ENCODE results near the gene RASGRF1.

DNA sequence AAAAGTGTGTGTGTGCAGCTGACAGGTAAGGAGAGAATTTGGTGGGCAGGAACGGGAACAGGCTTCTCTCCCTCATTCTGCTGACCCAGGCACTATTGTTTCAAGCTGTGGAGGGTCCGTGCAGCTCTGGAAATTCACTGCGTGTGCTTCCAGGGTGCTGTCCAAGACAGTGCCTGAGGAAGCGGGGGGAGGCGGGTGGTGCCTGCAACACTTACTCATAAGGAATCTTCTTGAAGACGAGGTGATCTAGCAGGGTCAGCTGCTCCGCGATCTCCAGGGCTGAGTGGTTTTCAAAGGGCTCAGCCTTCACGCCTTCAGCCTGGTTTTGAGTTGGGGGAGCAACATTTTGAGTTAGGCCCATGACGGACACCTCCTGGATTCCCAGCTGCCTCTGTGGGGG lies 99.1 kb downstream of the RASGRF1 start:
- TF ChIP-seq ZC3H10 (CRISPR knock-in tag; IDR thresholded peaks at IDR 0.05) (no peak), RARB (CRISPR knock-in tag; IDR thresholded peaks at IDR 0.05) (no peak), PATZ1 (CRISPR knock-in tag; IDR thresholded peaks at IDR 0.05; ENCODE audit: borderline replicate concordance) (no peak), ZFP30 (CRISPR knock-in tag; IDR thresholded peaks at IDR 0.05) (no peak), TCF4 (CRISPR knock-in tag; IDR thresholded peaks at IDR 0.05; ENCODE audit: borderline replicate concordance) (no peak), TOX (CRISPR knock-in tag; IDR thresholded peaks at IDR 0.05; ENCODE audit: borderline replicate concordance) (no peak), CSDC2 (CRISPR knock-in tag; IDR thresholded peaks at IDR 0.05) (no peak), ISL1 (CRISPR knock-in tag; IDR thresholded peaks at IDR 0.05) (no peak), ZFP3 (CRISPR knock-in tag; IDR thresholded peaks at IDR 0.05) (no peak)
- TF ChIP-seq, protein P1, sequence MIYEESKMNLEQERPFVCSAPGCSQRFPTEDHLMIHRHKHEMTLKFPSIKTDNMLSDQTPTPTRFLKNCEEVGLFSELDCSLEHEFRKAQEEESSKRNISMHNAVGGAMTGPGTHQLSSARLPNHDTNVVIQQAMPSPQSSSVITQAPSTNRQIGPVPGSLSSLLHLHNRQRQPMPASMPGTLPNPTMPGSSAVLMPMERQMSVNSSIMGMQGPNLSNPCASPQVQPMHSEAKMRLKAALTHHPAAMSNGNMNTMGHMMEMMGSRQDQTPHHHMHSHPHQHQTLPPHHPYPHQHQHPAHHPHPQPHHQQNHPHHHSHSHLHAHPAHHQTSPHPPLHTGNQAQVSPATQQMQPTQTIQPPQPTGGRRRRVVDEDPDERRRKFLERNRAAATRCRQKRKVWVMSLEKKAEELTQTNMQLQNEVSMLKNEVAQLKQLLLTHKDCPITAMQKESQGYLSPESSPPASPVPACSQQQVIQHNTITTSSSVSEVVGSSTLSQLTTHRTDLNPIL (CRISPR knock-in tag; IDR thresholded peaks at IDR 0.05; ENCODE audit: low read depth), result no peak
- TF ChIP-seq, protein P2, sequence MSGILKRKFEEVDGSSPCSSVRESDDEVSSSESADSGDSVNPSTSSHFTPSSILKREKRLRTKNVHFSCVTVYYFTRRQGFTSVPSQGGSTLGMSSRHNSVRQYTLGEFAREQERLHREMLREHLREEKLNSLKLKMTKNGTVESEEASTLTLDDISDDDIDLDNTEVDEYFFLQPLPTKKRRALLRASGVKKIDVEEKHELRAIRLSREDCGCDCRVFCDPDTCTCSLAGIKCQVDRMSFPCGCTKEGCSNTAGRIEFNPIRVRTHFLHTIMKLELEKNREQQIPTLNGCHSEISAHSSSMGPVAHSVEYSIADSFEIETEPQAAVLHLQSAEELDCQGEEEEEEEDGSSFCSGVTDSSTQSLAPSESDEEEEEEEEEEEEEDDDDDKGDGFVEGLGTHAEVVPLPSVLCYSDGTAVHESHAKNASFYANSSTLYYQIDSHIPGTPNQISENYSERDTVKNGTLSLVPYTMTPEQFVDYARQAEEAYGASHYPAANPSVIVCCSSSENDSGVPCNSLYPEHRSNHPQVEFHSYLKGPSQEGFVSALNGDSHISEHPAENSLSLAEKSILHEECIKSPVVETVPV (CRISPR knock-in tag; IDR thresholded peaks at IDR 0.05), result no peak

Measured in SK-N-SH treated with all-trans-retinoic acid at 6 μM for 48 hours (cell line).